ENCODE results near the gene STOM. TPM values are rescaled to one million over a fixed set of nuclear protein-coding genes. Genes with fewer than 3 reads are reported as not detected.

Gene STOM
- total and polyA plus RNA-seq, 2 donors from 2014 or later = 165 to 229 TPM

GRCh38 chr9:121324316-121324715 is 45.7 kb downstream of the STOM start:
- Histone ChIP-seq H3K4me3 (ENCODE audit: low read length in 3 of 3) (no peak overlapping the region), H3K36me3 (ENCODE audit: control insufficient read depth in 2 of 3, insufficient read depth in 3 of 3, low read length in 3 of 3) (peaks cover 5 to 46% (median 41%) of the 10 kb centered on the region in 3 donors), H3K4me1 (ENCODE audit: control insufficient read depth in 2 of 3, insufficient read depth in 2 of 3, low read depth in 1 of 3, low read length in 3 of 3) (peaks cover 0 to 2% (median 0%) of the 10 kb centered on the region in 3 donors), H3K9me3 (ENCODE audit: control insufficient read depth in 2 of 3, insufficient read depth in 1 of 3, low read length in 3 of 3) (no peaks in the 10 kb centered on the region), H3K27ac (ENCODE audit: low read depth in 2 of 2, low read length in 2 of 2) (peak overlapping the region; percentile 45 to 86), H3K9ac (ENCODE audit: low read length in 3 of 3) (no peak overlapping the region), H3K27me3 (ENCODE audit: control insufficient read depth, insufficient read depth, low read length) (no peaks in the 10 kb centered on the region)
- no peak for FAIRE-seq
- DNase-seq = no peak
- no peak for TF ChIP-seq CTCF (IDR thresholded peaks at IDR 0.05; ENCODE audit: borderline replicate concordance, extremely low read depth, insufficient read depth)
- intact Hi-C loops (cut with DNase I) = no loop called here

GRCh38 chr9:121323449-121324151 is 46.5 kb downstream of the STOM start:
- Histone ChIP-seq H3K4me3 (ENCODE audit: low read length in 3 of 3) (no peak overlapping the region), H3K9me3 (ENCODE audit: control insufficient read depth in 2 of 3, insufficient read depth in 1 of 3, low read length in 3 of 3) (no peaks in the 10 kb centered on the region), H3K27me3 (ENCODE audit: control insufficient read depth, insufficient read depth, low read length) (no peaks in the 10 kb centered on the region), H3K4me1 (ENCODE audit: control insufficient read depth in 2 of 3, insufficient read depth in 2 of 3, low read depth in 1 of 3, low read length in 3 of 3) (peaks cover 0 to 5% (median 2%) of the 10 kb centered on the region in 3 donors), H3K36me3 (ENCODE audit: control insufficient read depth in 2 of 3, insufficient read depth in 3 of 3, low read length in 3 of 3) (peaks cover 4 to 38% (median 35%) of the 10 kb centered on the region in 3 donors), H3K9ac (ENCODE audit: low read length in 3 of 3) (no peak overlapping the region), H3K27ac (ENCODE audit: low read depth in 2 of 2, low read length in 2 of 2) (no peak overlapping the region)
- no peak for TF ChIP-seq CTCF (IDR thresholded peaks at IDR 0.05; ENCODE audit: borderline replicate concordance, extremely low read depth, insufficient read depth)
- no peak for FAIRE-seq
- intact Hi-C loops (cut with DNase I) = no loop called here
- DNase-seq = no peak

- Histone ChIP-seq H3K36me3 (ENCODE audit: control insufficient read depth in 2 of 3, insufficient read depth in 3 of 3, low read length in 3 of 3) (peaks cover 4 to 36% (median 29%) of the 10 kb centered on the region in 3 donors), H3K4me3 (ENCODE audit: low read length in 3 of 3) (no peak overlapping the region), H3K27me3 (ENCODE audit: control insufficient read depth, insufficient read depth, low read length) (no peaks in the 10 kb centered on the region), H3K27ac (ENCODE audit: low read depth in 2 of 2, low read length in 2 of 2) (no peak overlapping the region), H3K4me1 (ENCODE audit: control insufficient read depth in 2 of 3, insufficient read depth in 2 of 3, low read depth in 1 of 3, low read length in 3 of 3) (peaks cover 0 to 11% (median 2%) of the 10 kb centered on the region in 3 donors), H3K9ac (ENCODE audit: low read length in 3 of 3) (no peak overlapping the region), H3K9me3 (ENCODE audit: control insufficient read depth in 2 of 3, insufficient read depth in 1 of 3, low read length in 3 of 3) (no peaks in the 10 kb centered on the region)
- no peak for DNase-seq
- no peak for TF ChIP-seq CTCF (IDR thresholded peaks at IDR 0.05; ENCODE audit: borderline replicate concordance, extremely low read depth, insufficient read depth)
- FAIRE-seq = no peak
- intact Hi-C loops (cut with DNase I) = no loop called here
Measured at GRCh38 chr9:121322737-121323448, 47.2 kb downstream of the STOM start.
